HepG2 (cell line): ENCODE measurements around the gene GTF3A. TPM values are rescaled to one million over a fixed set of nuclear protein-coding genes. Genes with fewer than 3 reads are reported as not detected.

Source experiments
- CREBL2 ChIP-seq: sonication (generic); formaldehyde crosslinking; IDR thresholded peaks from 2 replicates; pipeline ENCODE4 v1.8.1; 2023; ENCODE audit warnings: missing genetic modification reagents, mild to moderate bottlenecking, borderline replicate concordance
- ELF3 ChIP-seq: IDR thresholded peaks from 2 replicates; pipeline ENCODE4 v1.6.1; 2016; ENCODE audit warnings: missing genetic modification reagents, missing compliant biosample characterization
- GATAD1 ChIP-seq: IDR thresholded peaks from 2 replicates; pipeline ENCODE4 v1.6.1; 2016; ENCODE audit warnings: missing genetic modification reagents, missing compliant biosample characterization
- GLI4 ChIP-seq: sonication (generic); formaldehyde crosslinking; IDR thresholded peaks from 2 replicates; pipeline ENCODE4 v1.5.1; 2020; ENCODE audit warnings: missing genetic modification reagents, mild to moderate bottlenecking, moderate library complexity, borderline replicate concordance
- KDM4B ChIP-seq: sonication (generic); formaldehyde crosslinking; IDR thresholded peaks from 2 replicates; pipeline ENCODE4 v1.4.0; 2020; ENCODE audit warnings: missing genetic modification reagents
- KLF15 ChIP-seq: sonication (generic); formaldehyde crosslinking; IDR thresholded peaks from 2 replicates; pipeline ENCODE4 v1.8.1; 2023; ENCODE audit warnings: borderline replicate concordance, mild to moderate bottlenecking, inconsistent platforms, missing genetic modification reagents, mixed read lengths
- MED13 ChIP-seq: sonication (generic); formaldehyde crosslinking; IDR thresholded peaks from 2 replicates; pipeline ENCODE4 v1.5.0; 2020; ENCODE audit warnings: missing genetic modification reagents
- MIER3 ChIP-seq: IDR thresholded peaks from 2 replicates; pipeline ENCODE4 v1.6.1; 2016; ENCODE audit warnings: missing compliant biosample characterization, borderline replicate concordance
- NRL ChIP-seq: sonication (generic); formaldehyde crosslinking; IDR thresholded peaks from 2 replicates; pipeline ENCODE4 v1.5.0; 2020; ENCODE audit warnings: missing genetic modification reagents, mild to moderate bottlenecking, moderate library complexity, borderline replicate concordance
- PRPF4 ChIP-seq: fragments of 200-400 bp; formaldehyde crosslinking; IDR thresholded peaks from 2 replicates; pipeline ENCODE4 v1.6.1; 2016; ENCODE audit warnings: low read length, low read depth; ENCODE audit not compliant: poor library complexity, severe bottlenecking
- RFXAP ChIP-seq: sonication (generic); formaldehyde crosslinking; IDR thresholded peaks from 2 replicates; pipeline ENCODE4 v1.4.0; 2020; ENCODE audit warnings: missing genetic modification reagents, borderline replicate concordance
- RNF219 ChIP-seq: sonication (generic); formaldehyde crosslinking; IDR thresholded peaks from 2 replicates; pipeline ENCODE4 v1.5.0; 2020; ENCODE audit warnings: mild to moderate bottlenecking, missing genetic modification reagents
- SOX5 ChIP-seq: IDR thresholded peaks from 2 replicates; pipeline ENCODE4 v1.6.1; 2016; ENCODE audit warnings: borderline replicate concordance
- SRSF9 ChIP-seq: fragments of 200-400 bp; formaldehyde crosslinking; IDR thresholded peaks from 2 replicates; pipeline ENCODE4 v1.6.1; 2018; ENCODE audit warnings: borderline replicate concordance, mild to moderate bottlenecking, low read depth, low read length; ENCODE audit not compliant: insufficient read depth, poor library complexity, severe bottlenecking
- ZBTB43 ChIP-seq: sonication (generic); formaldehyde crosslinking; conservative IDR thresholded peaks from 2 replicates; pipeline ENCODE4 v1.4.0; 2020; ENCODE audit warnings: missing genetic modification reagents
- ZFP36L1 ChIP-seq: sonication (generic); formaldehyde crosslinking; IDR thresholded peaks from 2 replicates; pipeline ENCODE4 v1.8.0; 2022; ENCODE audit warnings: mild to moderate bottlenecking, missing genetic modification reagents, moderate library complexity
- ZHX1 ChIP-seq: sonication (generic); formaldehyde crosslinking; IDR thresholded peaks from 2 replicates; pipeline ENCODE4 v1.8.1; 2022; ENCODE audit warnings: low read depth, mild to moderate bottlenecking, missing genetic modification reagents
- ZNF160 ChIP-seq: sonication (generic); formaldehyde crosslinking; IDR thresholded peaks from 2 replicates; pipeline ENCODE4 v1.8.0; 2022; ENCODE audit warnings: mild to moderate bottlenecking, inconsistent platforms, missing genetic modification reagents
- ZNF292 ChIP-seq: sonication (generic); formaldehyde crosslinking; IDR thresholded peaks from 2 replicates; pipeline ENCODE4 v1.8.1; 2022; ENCODE audit warnings: mild to moderate bottlenecking, low read depth, missing genetic modification reagents, borderline replicate concordance
- ZNF331 ChIP-seq: sonication (generic); formaldehyde crosslinking; IDR thresholded peaks from 2 replicates; pipeline ENCODE4 v1.4.0; 2020; ENCODE audit warnings: missing genetic modification reagents
- ZNF616 ChIP-seq: sonication (generic); formaldehyde crosslinking; IDR thresholded peaks from 2 replicates; pipeline ENCODE4 v1.5.0; 2020; ENCODE audit warnings: low read depth, mild to moderate bottlenecking, missing genetic modification reagents
- ZSCAN21 ChIP-seq: sonication (generic); formaldehyde crosslinking; IDR thresholded peaks from 2 replicates; pipeline ENCODE4 v1.8.0; 2022; ENCODE audit warnings: mild to moderate bottlenecking, missing genetic modification reagents, moderate library complexity, borderline replicate concordance
- polyA plus RNA-seq, 8 experiments: library from polyadenylated mRNA; depleted of rRNA in 3 of 8; stranded (reverse) in 7 of 8; unstranded in 1 of 8; fragments of >200 nt; fragmentation: Illumina TruSeq in 4 of 8; extraction: Trizol in 4 of 8; gene quantifications; 2 replicates each; pipeline versions ENCODE4 v1.2.1 to v1.2.3, GENCODE V29; 2011 to 2016; ENCODE audit warnings: low read depth in 4 of 8, missing spikeins in 1 of 8, mixed read lengths in 1 of 8; ENCODE audit not compliant: insufficient read depth in 1 of 8
- total RNA-seq, 5 experiments: library from RNA; depleted of rRNA; stranded (reverse); fragments of >200 nt; fragmentation: Illumina TruSeq; extraction: Trizol; gene quantifications; 2 replicates each; pipeline ENCODE4 v1.2.3, GENCODE V29; 2016; ENCODE audit warnings: low read depth in 1 of 5

Gene GTF3A
- total and polyA plus RNA-seq, 2 of the 13 experiments (the other 11 are each of a cell fraction or from before 2014, with no cell fraction given), result 42.1 to 176 TPM

- TF ChIP-seq GLI4 (CRISPR knock-in tag) (peak; percentile 83; the same call in 1 of the 2 replicates), ZNF331 (peak; percentile 49; the same call in 1 of the 2 replicates), MED13 (CRISPR knock-in tag) (no peak), ELF3 (CRISPR knock-in tag) (peak; percentile 92), SOX5 (CRISPR knock-in tag) (peak; percentile 25; the same call in 1 of the 2 replicates), NRL (CRISPR knock-in tag) (peak; percentile 13; the same call in 1 of the 2 replicates), KDM4B (no peak), ZFP36L1 (peak; percentile 96), ZNF616 (peak; percentile 98), ZNF160 (CRISPR knock-in tag) (peak; percentile 95), RNF219 (CRISPR knock-in tag) (no peak), SRSF9 (no peak), ZNF292 (CRISPR knock-in tag) (peak; percentile 41; the same call in 1 of the 2 replicates), MIER3 (CRISPR knock-in tag) (no peak), PRPF4 (no peak), ZSCAN21 (CRISPR knock-in tag) (peak; percentile 98), CREBL2 (CRISPR knock-in tag) (peak; percentile 99), ZBTB43 (CRISPR knock-in tag) (peak; percentile 92), ZHX1 (peak; percentile 39; the same call in 1 of the 2 replicates), KLF15 (CRISPR knock-in tag) (peak; percentile 96; the same call in 1 of the 2 replicates), RFXAP (peak; percentile 43; the same call in 1 of the 2 replicates), GATAD1 (peak; percentile 61)
Measured at GRCh38 chr13:27424246-27425157, at the start of gene GTF3A (continued).
